Tibial nerve (tissue), 4 donors: ENCODE data around the gene NINJ1. TPM values are rescaled to one million over a fixed set of nuclear protein-coding genes. Genes with fewer than 3 reads are reported as not detected.

ENCODE experiments used
- DNase-seq, 2 donors: peaks; one replicate each; pipeline ENCODE4 v3.0.0-alpha.2; 2019; ENCODE audit warnings: low spot score in 2 of 2
- H3K27ac ChIP-seq, 4 donors: fragments of 200-600 bp; sonication (generic) in 3 of 4; one replicate each; pipeline ENCODE4 v1.5.1; 2017 to 2019; ENCODE audit warnings: mild to moderate bottlenecking in 1 of 4
- H3K27me3 ChIP-seq, 2 donors: fragments of 200-600 bp; sonication (generic) in 1 of 2; one replicate each; pipeline versions ENCODE4 v1.5.1 to v1.6.0; 2017 to 2019
- H3K36me3 ChIP-seq, 3 donors: fragments of 200-600 bp; sonication (generic); one replicate each; pipeline ENCODE4 v1.5.1; 2018 to 2019
- H3K4me1 ChIP-seq, 4 donors: fragments of 200-600 bp; sonication (generic) in 3 of 4; one replicate each; pipeline ENCODE4 v1.5.1; 2017 to 2019
- H3K4me3 ChIP-seq, 4 donors: fragments of 200-600 bp; sonication (generic) in 3 of 4; one replicate each; pipeline ENCODE4 v1.5.1; 2017 to 2019; ENCODE audit warnings: mild to moderate bottlenecking in 1 of 4, moderate library complexity in 1 of 4
- H3K9me3 ChIP-seq, 4 donors: fragments of 200-600 bp; sonication (generic) in 3 of 4; one replicate each; pipeline ENCODE4 v1.5.1; 2017 to 2019
- CTCF ChIP-seq, 5 experiments: fragments of 200-600 bp in 3 of 5; fragments of 450-650 bp in 2 of 5; sonication (generic) in 3 of 5; IDR thresholded peaks; one replicate each; pipeline ENCODE4 v1.5.1; 2016 to 2019; ENCODE audit warnings: antibody characterized with exemption in 5 of 5, mild to moderate bottlenecking in 3 of 5, moderate library complexity in 2 of 5
- EP300 ChIP-seq, 2 donors: sonication (generic); formaldehyde crosslinking; IDR thresholded peaks; one replicate each; pipeline ENCODE4 v1.6.1; 2017; ENCODE audit warnings: antibody characterized with exemption in 2 of 2, mild to moderate bottlenecking in 1 of 2
- POLR2A ChIP-seq, 2 donors: fragments of 450-650 bp; IDR thresholded peaks; one replicate each; pipeline ENCODE4 v1.6.1; 2017; ENCODE audit warnings: antibody characterized with exemption in 2 of 2, mild to moderate bottlenecking in 2 of 2, moderate library complexity in 2 of 2
- WGBS, 2 donors: methylation state at CpG; one replicate each; pipeline ENCODE4 v1.1.5; 2018; 5-methylcytosine and 5-hydroxymethylcytosine counted together
- total RNA-seq, 4 donors: library from RNA; depleted of rRNA; stranded (reverse); fragments of >200 nt; gene quantifications; one replicate each; pipeline ENCODE4 v1.1.0, GENCODE V29; 2016

NINJ1 gene, protein sequence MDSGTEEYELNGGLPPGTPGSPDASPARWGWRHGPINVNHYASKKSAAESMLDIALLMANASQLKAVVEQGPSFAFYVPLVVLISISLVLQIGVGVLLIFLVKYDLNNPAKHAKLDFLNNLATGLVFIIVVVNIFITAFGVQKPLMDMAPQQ
- total RNA-seq = 10 to 100 TPM; 48.2 to 98.8 (median 72.9) TPM

DNA sequence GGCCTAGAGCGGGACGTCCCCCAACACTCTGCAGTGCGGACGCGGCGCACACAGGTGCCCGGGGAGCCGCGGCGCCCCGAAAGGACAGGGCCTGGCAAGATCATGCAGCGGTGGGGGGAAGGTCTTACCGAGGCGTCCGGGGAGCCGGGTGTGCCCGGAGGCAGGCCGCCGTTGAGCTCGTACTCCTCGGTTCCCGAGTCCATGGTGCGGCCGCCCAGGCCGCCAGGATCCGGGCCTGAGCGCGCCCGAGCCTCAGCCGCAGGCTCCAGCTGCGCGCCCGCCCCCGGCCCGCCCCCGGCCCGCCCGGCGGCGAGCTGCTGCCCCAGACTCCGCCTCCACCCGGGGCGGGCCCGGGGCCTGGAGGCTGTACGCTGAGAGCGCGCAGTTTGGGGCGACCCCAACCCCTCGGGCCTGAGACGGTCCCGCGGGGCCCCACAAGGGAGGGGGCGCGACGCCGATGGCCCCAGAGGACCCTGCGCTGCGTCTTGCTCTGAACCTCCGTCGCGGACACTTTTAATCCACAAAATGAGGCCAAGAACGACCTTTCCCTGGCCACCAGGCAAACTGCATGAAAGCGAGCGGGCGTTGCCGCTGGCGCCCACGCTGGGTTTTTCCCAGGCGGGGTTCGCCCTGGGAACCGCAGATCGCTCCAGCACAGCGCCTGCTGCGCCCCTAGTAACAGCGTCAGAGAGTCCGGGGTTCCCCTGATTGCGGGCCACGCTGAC, at the start of gene NINJ1:
Gene NINJ1, minus strand, starts transcription at position 237 of the 725 bp plus-strand sequence. Its CDS starts 34 bp downstream, at position 203.
- Histone ChIP-seq H3K9me3 (peaks cover 0 to 6% (median 0%) of the 10 kb centered on the region in 4 donors), H3K4me1 (peaks cover 0 to 68% (median 45%) of the 10 kb centered on the region in 4 donors), H3K27ac (peak within 1 kb of the TSS; percentile 92 to 98 (median 96)), H3K4me3 (peak within 1 kb of the TSS; percentile 69 to 97 (median 70)), H3K36me3 (no peaks in the 10 kb centered on the region), H3K27me3 (no peaks in the 10 kb centered on the region)
- WGBS, 2 donors = 0% methylated on average over 55 to 57 of the region's 78 CpGs
- peak in 1 of 2 donors; percentile 46 for DNase-seq
- TF ChIP-seq CTCF (IDR thresholded peaks at IDR 0.05) (peak in 2 of 5 experiments; percentile 42 to 65), EP300 (IDR thresholded peaks at IDR 0.05) (peak; percentile 16 to 92), POLR2A (IDR thresholded peaks at IDR 0.05) (peak; percentile 62 to 93)

DNA sequence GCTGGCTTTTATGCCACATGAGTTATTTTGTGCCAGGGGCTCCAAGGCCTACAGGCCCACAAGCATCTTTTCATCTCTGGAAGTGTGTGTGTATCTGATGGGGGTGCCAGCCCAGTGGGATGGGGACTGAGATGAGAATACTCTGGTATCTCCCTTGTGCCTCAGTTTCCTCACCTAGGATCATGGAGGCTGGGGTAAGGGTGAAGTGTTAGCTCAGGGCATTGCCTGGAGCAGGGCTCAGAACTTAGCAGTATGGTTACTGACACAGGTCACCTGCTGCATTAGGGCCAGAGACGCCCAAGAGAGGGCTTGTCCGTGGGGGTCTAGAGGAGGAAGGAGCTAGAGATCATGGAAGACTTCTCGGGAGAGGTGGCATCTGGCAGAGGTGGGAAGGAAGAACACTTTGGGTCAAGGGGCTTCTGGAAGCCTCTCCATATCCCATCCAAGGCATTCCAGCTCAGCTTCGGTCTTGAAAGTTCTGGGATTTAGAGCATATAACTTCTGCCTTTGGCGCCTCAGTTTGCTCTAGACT, 49.1 kb upstream of the NINJ1 start:
- Histone ChIP-seq H3K4me3 (peak overlapping the region in 2 of 4 donors; percentile 31 to 65), H3K36me3 (no peaks in the 10 kb centered on the region), H3K27ac (no peak overlapping the region), H3K27me3 (peaks cover 0 to 15% of the 10 kb centered on the region in 2 donors), H3K4me1 (peaks cover 0 to 16% (median 2%) of the 10 kb centered on the region in 4 donors), H3K9me3 (no peaks in the 10 kb centered on the region)
- no peak for DNase-seq
- 81 to 85% methylated on average over 5 of the region's 5 CpGs for WGBS, 2 donors
- no peak for TF ChIP-seq EP300 (IDR thresholded peaks at IDR 0.05)
- TF ChIP-seq CTCF (IDR thresholded peaks at IDR 0.05) = no peak
- TF ChIP-seq POLR2A (IDR thresholded peaks at IDR 0.05) = no peak

DNA sequence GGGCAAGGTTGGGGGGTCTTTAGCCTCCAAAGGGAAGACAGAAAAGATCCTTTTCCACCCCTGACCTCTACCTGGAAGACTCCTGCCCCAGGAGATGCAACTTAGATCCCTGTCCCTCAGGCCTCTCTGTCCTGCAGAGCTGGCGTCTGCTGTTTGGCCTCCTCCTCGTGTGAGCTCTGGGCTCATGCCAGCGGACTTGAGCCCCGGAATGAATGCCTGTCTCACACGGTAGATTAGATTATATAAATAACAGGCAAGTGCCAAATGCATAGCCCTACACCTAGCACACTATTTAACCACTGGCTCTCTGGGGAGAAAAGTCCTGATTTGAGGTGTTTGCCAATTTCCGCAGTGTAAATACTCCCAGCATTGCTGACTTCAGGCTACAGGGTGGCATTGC, 48.5 kb upstream of the NINJ1 start:
- WGBS, 2 donors = 77 to 86% methylated on average over 6 of the region's 6 CpGs
- H3K36me3 ChIP-seq = no peaks in the 10 kb centered on the region
- TF ChIP-seq CTCF (IDR thresholded peaks at IDR 0.05) (no peak), EP300 (IDR thresholded peaks at IDR 0.05) (no peak), POLR2A (IDR thresholded peaks at IDR 0.05) (no peak)
- H3K27me3 ChIP-seq = peaks cover 0 to 15% of the 10 kb centered on the region in 2 donors
- H3K4me1 ChIP-seq = peaks cover 0 to 16% (median 2%) of the 10 kb centered on the region in 4 donors
- no peaks in the 10 kb centered on the region for H3K9me3 ChIP-seq
- DNase-seq = no peak
- no peak overlapping the region for H3K27ac ChIP-seq
- no peak overlapping the region for H3K4me3 ChIP-seq

DNA sequence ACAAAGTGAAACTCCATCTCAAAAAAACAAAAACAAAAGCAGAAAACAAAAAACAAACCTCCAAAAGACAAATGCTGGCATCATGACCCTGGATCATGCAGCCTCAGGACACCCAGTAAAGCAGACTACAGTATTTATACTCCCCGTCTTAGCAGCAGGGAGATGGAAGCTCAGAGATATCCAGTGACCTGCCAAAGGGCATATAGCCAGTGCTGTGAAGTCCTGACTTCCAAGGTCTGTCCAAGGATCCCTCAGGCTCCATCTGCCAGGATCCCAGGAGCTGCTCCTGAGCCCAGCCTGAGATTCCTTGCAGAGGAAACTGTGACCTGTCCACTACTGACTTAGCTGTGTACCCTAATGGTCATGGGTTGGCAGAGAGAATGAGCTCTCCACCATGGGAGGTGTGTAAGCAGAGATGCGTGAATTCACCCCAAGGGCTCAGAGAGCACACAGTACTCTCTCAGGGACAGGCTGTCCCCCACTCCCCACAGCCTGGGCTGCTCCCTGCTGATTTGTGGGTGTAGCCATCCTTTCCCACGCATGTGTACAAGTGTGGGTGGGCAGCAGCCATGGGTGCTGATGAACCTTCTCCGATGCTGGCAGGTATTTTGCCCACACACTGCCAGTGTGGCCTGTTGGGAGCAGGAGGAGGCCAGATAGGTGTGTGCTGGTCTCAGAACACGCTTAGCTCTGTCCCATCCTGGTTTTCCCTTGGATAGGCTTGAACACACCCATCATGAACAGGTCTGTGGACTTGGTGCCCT, 47.8 kb upstream of the NINJ1 start:
- H3K4me1 ChIP-seq = peaks cover 0 to 16% (median 2%) of the 10 kb centered on the region in 4 donors
- no peaks in the 10 kb centered on the region for H3K9me3 ChIP-seq
- DNase-seq = no peak
- H3K27me3 ChIP-seq = peaks cover 0 to 15% of the 10 kb centered on the region in 2 donors
- H3K4me3 ChIP-seq = no peak overlapping the region
- H3K27ac ChIP-seq = no peak overlapping the region
- TF ChIP-seq POLR2A (IDR thresholded peaks at IDR 0.05) = no peak
- no peak for TF ChIP-seq EP300 (IDR thresholded peaks at IDR 0.05)
- TF ChIP-seq CTCF (IDR thresholded peaks at IDR 0.05) = no peak
- 90 to 100% methylated on average over 2 to 4 of the region's 5 CpGs for WGBS, 2 donors
- no peaks in the 10 kb centered on the region for H3K36me3 ChIP-seq
